PC-9 (cell line): ENCODE measurements around the gene DNAH9. TPM values are rescaled to one million over a fixed set of nuclear protein-coding genes. Genes with fewer than 3 reads are reported as not detected.

Source experiments
- BruUV-seq: library from RNA; stranded (reverse); fragments of 400-500 nt; replicated peaks from 2 replicates; lab custom pipeline; 2021; lab: Mats Ljungman, UMichigan
- CTCF ChIA-PET: fragments of 300-600 bp; sonication (Branson Sonifier 250); formaldehyde crosslinking; loops from one replicate; lab custom pipeline; 2022; ENCODE audit warnings: antibody characterized with exemption; lab: Charles Lee
- POLR2A ChIA-PET: fragments of 300-600 bp; sonication (Branson Sonifier 250); formaldehyde crosslinking; loops from one replicate; lab custom pipeline; 2022; ENCODE audit warnings: antibody characterized with exemption; ENCODE audit not compliant: unreplicated experiment; lab: Charles Lee
- DNase-seq, 2 experiments: peaks; one replicate each; pipeline versions ENCODE4 v3.0.0 to v3.0.0-alpha.2; 2015 to 2022; ENCODE audit warnings: mixed read lengths in 1 of 2
- H2AFZ ChIP-seq: fragments of 200-600 bp; sonication (generic); 2 replicates; pipeline ENCODE4 v1.8.1; 2017; ENCODE audit warnings: antibody characterized with exemption
- H3F3A ChIP-seq: fragments of 200-600 bp; sonication (generic); 2 replicates; pipeline ENCODE4 v1.8.1; 2017; ENCODE audit warnings: antibody characterized with exemption, mild to moderate bottlenecking, low read depth; ENCODE audit not compliant: insufficient read depth
- H3K27ac ChIP-seq: fragments of 200-600 bp; sonication (generic); 2 replicates; pipeline ENCODE4 v1.6.1; 2016; ENCODE audit warnings: mixed run types
- H3K27me3 ChIP-seq: fragments of 200-600 bp; sonication (generic); 2 replicates; pipeline ENCODE4 v1.6.1; 2016; ENCODE audit warnings: low read depth, mixed run types; ENCODE audit not compliant: insufficient read depth
- H3K36me3 ChIP-seq: fragments of 200-600 bp; sonication (generic); 2 replicates; pipeline ENCODE4 v1.6.1; 2016; ENCODE audit warnings: low read depth, mixed run types
- H3K4me1 ChIP-seq: fragments of 200-600 bp; sonication (generic); replicated peaks from 2 replicates; pipeline ENCODE4 v1.6.1; 2016; ENCODE audit warnings: mixed run types; ENCODE audit not compliant: insufficient read depth
- H3K4me2 ChIP-seq: fragments of 200-600 bp; sonication (generic); 2 replicates; pipeline ENCODE4 v1.6.1; 2017; ENCODE audit warnings: mixed run types
- H3K4me3 ChIP-seq: fragments of 200-600 bp; sonication (generic); 2 replicates; pipeline ENCODE4 v1.6.1; 2016; ENCODE audit warnings: mixed run types
- H3K79me2 ChIP-seq: fragments of 200-600 bp; sonication (generic); 2 replicates; pipeline ENCODE4 v1.6.1; 2017; ENCODE audit warnings: low read depth, mixed run types
- H3K9me2 ChIP-seq: fragments of 200-600 bp; sonication (generic); 2 replicates; pipeline ENCODE4 v1.8.1; 2017; ENCODE audit warnings: mild to moderate bottlenecking; ENCODE audit not compliant: insufficient read depth
- H3K9me3 ChIP-seq: fragments of 200-600 bp; sonication (generic); 2 replicates; pipeline ENCODE4 v1.8.1; 2016; ENCODE audit warnings: low read depth; ENCODE audit not compliant: insufficient read depth
- H4K20me1 ChIP-seq: fragments of 200-600 bp; sonication (generic); 2 replicates; pipeline ENCODE4 v1.8.1; 2017; ENCODE audit not compliant: insufficient read depth
- EZH2 ChIP-seq: fragments of 200-600 bp; sonication (generic); IDR thresholded peaks from 2 replicates; pipeline ENCODE4 v1.8.0; 2017; ENCODE audit warnings: antibody characterized with exemption, low read depth
- intact Hi-C: fragments of 100-400 bp; cut with micrococcal nuclease; formaldehyde crosslinking; loops from one replicate; pipeline ENCODE4 v1.10.0; 2022; ENCODE audit not compliant: unreplicated experiment
- total RNA-seq: library from RNA; stranded (reverse); gene quantifications from 2 replicates; pipeline ENCODE4 v1.2.3, GENCODE V29; 2021
- TF ChIP-seq, protein P1 (sequence below): fragments of 200-600 bp; sonication (generic); conservative IDR thresholded peaks from 2 replicates; pipeline ENCODE4 v1.6.1; 2017; ENCODE audit warnings: mixed run types, antibody characterized with exemption, mild to moderate bottlenecking, moderate library complexity

Gene DNAH9
- total RNA-seq, 1 experiment from 2014 or later: not detected

DNA sequence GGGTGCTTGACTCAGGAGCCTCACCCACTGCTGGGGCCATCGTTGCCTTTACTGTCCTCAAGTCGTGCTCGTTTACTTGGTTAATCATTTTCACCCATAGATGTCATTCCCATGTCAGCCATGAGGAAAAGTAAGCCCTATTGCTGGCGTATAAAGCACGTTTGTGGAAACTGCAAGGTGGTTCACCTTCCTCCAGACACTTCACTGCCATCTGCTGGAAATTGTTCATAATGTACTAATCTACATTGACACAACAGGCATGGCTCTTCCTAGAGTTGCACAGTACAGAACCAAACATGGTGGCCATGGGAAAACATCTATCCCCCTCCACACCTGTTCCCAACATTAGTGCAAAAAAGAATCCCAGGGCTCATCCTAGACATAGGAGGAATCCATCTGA, 282.4 kb downstream of the DNAH9 start:
- no peaks in the 10 kb centered on the region for H3K4me1 ChIP-seq
- H3K27ac ChIP-seq: no peak overlapping the region
- H3K36me3 ChIP-seq: no peaks in the 10 kb centered on the region
- H3F3A ChIP-seq: no peaks in the 10 kb centered on the region
- ChIA-PET POLR2A (no interaction called here), CTCF (no interaction called here)
- H3K9me3 ChIP-seq: no peaks in the 10 kb centered on the region
- no TSS peak for BruUV-seq
- H3K4me2 ChIP-seq: no peak overlapping the region
- peaks cover 7% of the 10 kb centered on the region for H3K27me3 ChIP-seq
- no peak for DNase-seq
- no peak overlapping the region for H2AFZ ChIP-seq
- H4K20me1 ChIP-seq: no peaks in the 10 kb centered on the region
- TF ChIP-seq, protein P1, sequence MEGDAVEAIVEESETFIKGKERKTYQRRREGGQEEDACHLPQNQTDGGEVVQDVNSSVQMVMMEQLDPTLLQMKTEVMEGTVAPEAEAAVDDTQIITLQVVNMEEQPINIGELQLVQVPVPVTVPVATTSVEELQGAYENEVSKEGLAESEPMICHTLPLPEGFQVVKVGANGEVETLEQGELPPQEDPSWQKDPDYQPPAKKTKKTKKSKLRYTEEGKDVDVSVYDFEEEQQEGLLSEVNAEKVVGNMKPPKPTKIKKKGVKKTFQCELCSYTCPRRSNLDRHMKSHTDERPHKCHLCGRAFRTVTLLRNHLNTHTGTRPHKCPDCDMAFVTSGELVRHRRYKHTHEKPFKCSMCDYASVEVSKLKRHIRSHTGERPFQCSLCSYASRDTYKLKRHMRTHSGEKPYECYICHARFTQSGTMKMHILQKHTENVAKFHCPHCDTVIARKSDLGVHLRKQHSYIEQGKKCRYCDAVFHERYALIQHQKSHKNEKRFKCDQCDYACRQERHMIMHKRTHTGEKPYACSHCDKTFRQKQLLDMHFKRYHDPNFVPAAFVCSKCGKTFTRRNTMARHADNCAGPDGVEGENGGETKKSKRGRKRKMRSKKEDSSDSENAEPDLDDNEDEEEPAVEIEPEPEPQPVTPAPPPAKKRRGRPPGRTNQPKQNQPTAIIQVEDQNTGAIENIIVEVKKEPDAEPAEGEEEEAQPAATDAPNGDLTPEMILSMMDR: peak; percentile 15; the same call in 1 of the 2 replicates
- TF ChIP-seq EZH2: no peak
- intact Hi-C loops: no loop called here
- H3K9me2 ChIP-seq: no peaks in the 10 kb centered on the region
- no peaks in the 10 kb centered on the region for H3K79me2 ChIP-seq
- H3K4me3 ChIP-seq: no peak overlapping the region

DNA sequence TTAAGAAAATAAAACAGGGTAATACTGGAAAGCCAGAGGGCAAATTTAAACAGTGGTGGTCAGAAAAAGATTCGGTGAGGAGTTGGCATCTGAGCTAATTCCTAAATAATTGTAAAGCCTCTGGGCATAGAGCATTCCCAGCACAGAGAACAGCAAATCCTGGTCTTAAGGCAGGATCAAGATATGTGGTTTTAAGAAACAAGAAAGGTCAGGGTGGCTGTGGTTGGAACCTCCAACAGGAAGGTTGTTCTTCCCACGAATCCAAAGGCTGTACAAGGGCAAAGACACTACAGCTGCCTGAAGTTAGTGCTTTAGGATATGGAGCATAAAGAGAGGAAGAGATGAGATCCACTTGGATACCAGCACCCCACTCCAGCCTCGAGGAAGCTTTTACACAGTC, 284.4 kb downstream of the DNAH9 start:
- no peak overlapping the region for H2AFZ ChIP-seq
- no peak overlapping the region for H3K27ac ChIP-seq
- no peaks in the 10 kb centered on the region for H3K79me2 ChIP-seq
- POLR2A ChIA-PET: no interaction called here
- no TSS peak for BruUV-seq
- no peaks in the 10 kb centered on the region for H3K9me3 ChIP-seq
- TF ChIP-seq, protein P1: no peak
- TF ChIP-seq EZH2: no peak
- intact Hi-C loops: no loop called here
- no peaks in the 10 kb centered on the region for H3K4me1 ChIP-seq
- no peak for DNase-seq
- no peaks in the 10 kb centered on the region for H3K9me2 ChIP-seq
- H4K20me1 ChIP-seq: no peaks in the 10 kb centered on the region
- H3K36me3 ChIP-seq: no peaks in the 10 kb centered on the region
- CTCF ChIA-PET: no interaction called here
- H3K27me3 ChIP-seq: peaks cover 7% of the 10 kb centered on the region
- no peak overlapping the region for H3K4me3 ChIP-seq
- H3K4me2 ChIP-seq: no peak overlapping the region
- no peaks in the 10 kb centered on the region for H3F3A ChIP-seq

DNA sequence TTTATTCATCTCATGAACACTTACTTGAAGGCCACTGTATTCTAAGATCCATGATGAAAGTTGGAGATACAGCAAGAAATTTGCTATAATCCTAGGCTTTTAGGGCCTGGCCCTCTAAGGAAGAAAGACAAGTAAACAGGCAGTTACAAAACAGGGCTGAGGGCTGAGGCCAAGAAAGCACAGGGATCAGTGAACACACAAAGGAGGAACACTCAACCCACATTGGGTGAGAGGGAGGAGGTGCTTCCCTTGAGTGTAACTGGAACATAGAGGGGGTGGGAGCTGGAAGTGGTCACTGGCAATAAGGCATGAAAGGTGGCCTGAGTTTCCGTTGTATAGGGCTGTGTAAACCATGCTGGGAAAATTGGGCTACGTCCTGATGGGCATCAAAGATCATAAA, 286.8 kb downstream of the DNAH9 start:
- H3K4me2 ChIP-seq: no peak overlapping the region
- no peaks in the 10 kb centered on the region for H4K20me1 ChIP-seq
- H3K27ac ChIP-seq: no peak overlapping the region
- CTCF ChIA-PET: no interaction called here
- no TSS peak for BruUV-seq
- no peaks in the 10 kb centered on the region for H3K9me3 ChIP-seq
- H3K4me1 ChIP-seq: no peaks in the 10 kb centered on the region
- no peak for DNase-seq
- H3K79me2 ChIP-seq: no peaks in the 10 kb centered on the region
- H2AFZ ChIP-seq: no peak overlapping the region
- intact Hi-C loops: no loop called here
- TF ChIP-seq, protein P1: no peak
- TF ChIP-seq EZH2: no peak
- H3F3A ChIP-seq: no peaks in the 10 kb centered on the region
- POLR2A ChIA-PET: no interaction called here
- H3K9me2 ChIP-seq: no peaks in the 10 kb centered on the region
- no peak overlapping the region for H3K4me3 ChIP-seq
- no peaks in the 10 kb centered on the region for H3K36me3 ChIP-seq
- H3K27me3 ChIP-seq: peaks cover 9% of the 10 kb centered on the region
